Heart left ventricle (tissue), 16 donors: ENCODE data around the gene TCF7. TPM values are rescaled to one million over a fixed set of nuclear protein-coding genes. Genes with fewer than 3 reads are reported as not detected.
A peak's percentile ranks its signal among the peaks of the same experiment; 100 is the strongest.

Source experiments
- ATAC-seq, 4 donors: fragments of 200-7000 bp; cut with Tn5 transposase; one replicate each; pipeline ENCODE4 v1.9.1; 2020 to 2022; ENCODE audit warnings: moderate library complexity in 4 of 4, mild to moderate bottlenecking in 3 of 4, moderate number of reproducible peaks in 1 of 4
- DNase-seq, 5 donors: peaks; one replicate each; pipeline ENCODE4 v3.0.0-alpha.2; 2020
- H3K27ac ChIP-seq, 12 donors: fragments of 200-600 bp; sonication (generic) in 4 of 12; one replicate each; pipeline versions ENCODE4 v1.5.0 to v1.8.0; 2016 to 2022; ENCODE audit warnings: mild to moderate bottlenecking in 2 of 12
- H3K27me3 ChIP-seq, 9 donors: fragments of 200-600 bp; sonication (generic) in 2 of 9; one replicate each; pipeline versions ENCODE4 v1.5.1 to v1.8.0; 2016 to 2022; ENCODE audit warnings: mild to moderate bottlenecking in 3 of 9
- H3K36me3 ChIP-seq, 9 donors: fragments of 200-600 bp; sonication (generic) in 2 of 9; one replicate each; pipeline versions ENCODE4 v1.5.0 to v1.8.0; 2018 to 2022; ENCODE audit warnings: mild to moderate bottlenecking in 2 of 9
- H3K4me1 ChIP-seq, 12 donors: fragments of 200-600 bp; sonication (generic) in 4 of 12; one replicate each; pipeline versions ENCODE4 v1.5.0 to v1.8.0; 2016 to 2022; ENCODE audit warnings: mild to moderate bottlenecking in 3 of 12
- H3K4me3 ChIP-seq, 12 donors: fragments of 200-600 bp; sonication (generic) in 4 of 12; one replicate each; pipeline versions ENCODE4 v1.5.0 to v1.8.0; 2017 to 2022; ENCODE audit warnings: mild to moderate bottlenecking in 9 of 12, moderate library complexity in 4 of 12
- H3K9me3 ChIP-seq, 12 donors: fragments of 200-600 bp; sonication (generic) in 4 of 12; one replicate each; pipeline versions ENCODE4 v1.5.0 to v1.8.0; 2016 to 2022; ENCODE audit warnings: mild to moderate bottlenecking in 1 of 12
- CTCF ChIP-seq, 12 donors: fragments of 200-600 bp; sonication (generic) in 4 of 12; IDR thresholded peaks; one replicate each; pipeline versions ENCODE4 v1.5.0 to v1.8.0; 2018 to 2022; ENCODE audit warnings: antibody characterized with exemption in 12 of 12, mild to moderate bottlenecking in 5 of 12
- POLR2A ChIP-seq, 2 donors: fragments of 450-650 bp; IDR thresholded peaks; one replicate each; pipeline ENCODE4 v1.6.1; 2017; ENCODE audit warnings: antibody characterized with exemption in 2 of 2, mild to moderate bottlenecking in 2 of 2, moderate library complexity in 2 of 2
- WGBS, 4 donors: extraction: QIAGEN DNeasy Blood & Tissue Kit in 2 of 4; methylation state at CpG; one replicate each; pipeline versions ENCODE4 v1.1.5 to v1.1.7; 2013 to 2018; 5-methylcytosine and 5-hydroxymethylcytosine counted together
- intact Hi-C, 10 donors: fragments of 100-400 bp; cut with DNase I; formaldehyde crosslinking; loops; one replicate each; pipeline versions ENCODE4 v1.11.1 to v1.14.2; 2022
- polyA plus RNA-seq, 2 donors: library from polyadenylated mRNA; stranded (reverse); fragments of 200-250 nt; gene quantifications; one replicate each; pipeline ENCODE4 v1.2.3, GENCODE V29; 2013
- total RNA-seq, 9 donors: library from RNA; depleted of rRNA in 2 of 9; stranded (reverse); fragments of >200 nt in 2 of 9; fragmentation: NEBNext Ultra II Directional in 3 of 9; extraction: Animal tissue kit (Norgen Biotek cat#: 25700) in 3 of 9; gene quantifications; one replicate each; pipeline versions ENCODE4 v1.1.0 to v1.2.4, GENCODE V29; 2016 to 2023
- donor health status: ischemic (EF 13 %, LVEDD 7.1; RV severe dilation, severe dysfunction).
- donor health status: healthy with polysubstance abuse.
- donor health status: DM: no; HTN: yes; CAD: no.
- donor health status: DM: no; HTN: no; CAD: no.
- donor health status: ischemic (EF 25% LVEDD 6.9; RV normal size, moderate dysfunction).
- donor health status: ischemic (EF 25% LVEDD 5.7; RV mildly dilated, moderate dysfunction).
- donor health status: healthy.
- donor health status: DM: yes; HTN: yes; CAD: no.
- donor health status: ischemic (EF 35%, LVEDD 5.7; RV mildly dilated, moderate dysfunction).
- donor health status: nonischemic (EF 11% LVEDD 7.7; RV severe dilation, severe dysfunction).
- donor health status: DM: yes; HTN: yes; CAD: no.
- donor health status: PGD.
- donor health status: ischemic (EF 29% LVEDD 5.4; RV normal size, mild dysfunction).
- donor health status: nonischemic (EF 23%, LVEDD 6.1; RV moderate dilation, normal function).

Gene TCF7
- total and polyA plus RNA-seq, 11 donors = 0.79 to 5.2 (median 1.9) TPM

GRCh38 chr5:134091626-134092121 lies 22.8 kb upstream of the TCF7 start:
- DNase-seq (no peak), ATAC-seq (no peak)
- H3K4me1 ChIP-seq = peaks cover 0 to 12% (median 0%) of the 10 kb centered on the region in 12 donors
- peak overlapping the region in 1 of 12 donors; percentile 10 for H3K27ac ChIP-seq
- no peaks in the 10 kb centered on the region for H3K9me3 ChIP-seq
- H3K36me3 ChIP-seq = no peaks in the 10 kb centered on the region
- no peak for TF ChIP-seq POLR2A (IDR thresholded peaks at IDR 0.05)
- TF ChIP-seq CTCF (IDR thresholded peaks at IDR 0.05) = no peak
- WGBS, 4 donors = 72 to 77% (median 73%) methylated on average over 6 of the region's 6 CpGs
- no peak overlapping the region for H3K4me3 ChIP-seq
- H3K27me3 ChIP-seq = no peaks in the 10 kb centered on the region
- intact Hi-C loops = loop anchor here in 1 of 10 donors (5.0 kb wide), 1 partner anchor 49 kb away; no protein-coding TSS in a partner anchor

GRCh38 chr5:134092875-134093274 lies 21.6 kb upstream of the TCF7 start:
- intact Hi-C loops = loop anchor here in 1 of 10 donors (5.0 kb wide), 1 partner anchor 51 kb away; no protein-coding TSS in a partner anchor
- 0 to 100% (median 71%) methylated on average over 1 of the region's 1 CpG for WGBS, 4 donors
- Histone ChIP-seq H3K36me3 (no peaks in the 10 kb centered on the region), H3K4me3 (no peak overlapping the region), H3K4me1 (peaks cover 0 to 12% (median 0%) of the 10 kb centered on the region in 12 donors), H3K27ac (no peak overlapping the region), H3K27me3 (no peaks in the 10 kb centered on the region), H3K9me3 (no peaks in the 10 kb centered on the region)
- TF ChIP-seq POLR2A (IDR thresholded peaks at IDR 0.05) = no peak
- TF ChIP-seq CTCF (IDR thresholded peaks at IDR 0.05) = no peak
- ATAC-seq (no peak), DNase-seq (no peak)

- Histone ChIP-seq H3K4me3 (no peak overlapping the region), H3K9me3 (no peaks in the 10 kb centered on the region), H3K36me3 (no peaks in the 10 kb centered on the region), H3K4me1 (peaks cover 0 to 12% (median 0%) of the 10 kb centered on the region in 12 donors), H3K27ac (no peak overlapping the region), H3K27me3 (no peaks in the 10 kb centered on the region)
- 90 to 95% (median 93%) methylated on average over 5 of the region's 5 CpGs for WGBS, 4 donors
- intact Hi-C loops = loop anchor here in 1 of 10 donors (5.0 kb wide), 1 partner anchor 51 kb away; no protein-coding TSS in a partner anchor
- ATAC-seq (no peak), DNase-seq (no peak)
- TF ChIP-seq POLR2A (IDR thresholded peaks at IDR 0.05) (no peak), CTCF (IDR thresholded peaks at IDR 0.05) (no peak)
These were observed 21.1 kb upstream of the TCF7 start for GRCh38 chr5:134093351-134093750.

GRCh38 chr5:134095293-134095692 lies 19.2 kb upstream of the TCF7 start:
- ATAC-seq = no peak

More at GRCh38 chr5:134095293-134095692, 19.2 kb upstream of the TCF7 start:
- WGBS, 4 donors = 76 to 87% (median 84%) methylated on average over 3 of the region's 3 CpGs
- no peak for DNase-seq
- peaks cover 0 to 20% (median 2%) of the 10 kb centered on the region in 12 donors for H3K4me1 ChIP-seq
- no peak overlapping the region for H3K4me3 ChIP-seq
- TF ChIP-seq CTCF (IDR thresholded peaks at IDR 0.05) (no peak), POLR2A (IDR thresholded peaks at IDR 0.05) (no peak)
- intact Hi-C loops = loop anchor here in 1 of 10 donors (5.0 kb wide), 1 partner anchor 47 kb away; no protein-coding TSS in a partner anchor
- no peak overlapping the region for H3K27ac ChIP-seq
- no peaks in the 10 kb centered on the region for H3K9me3 ChIP-seq
- no peaks in the 10 kb centered on the region for H3K27me3 ChIP-seq
- no peaks in the 10 kb centered on the region for H3K36me3 ChIP-seq
